Activated T-cell treated with anti-CD3 and anti-CD28 coated beads for 48 hours (primary cell): ENCODE results near the gene SLC17A5.
"Not testable (repeated sequence)": the region's sequence is repeated elsewhere in the genome, so short reads cannot be mapped to it uniquely, and the experiment has no call there.

ENCODE experiments used
- DNase-seq: peaks from one replicate; pipeline ENCODE4 v3.0.0-alpha.2; 2020; ENCODE audit warnings: low read depth

The SLC17A5 gene

GRCh38 chr6:73565767-73566485 is 87.9 kb downstream of the SLC17A5 start:
- DNase-seq: no peak

GRCh38 chr6:73564578-73565345 is 89.0 kb downstream of the SLC17A5 start:
- DNase-seq: no peak

DNA sequence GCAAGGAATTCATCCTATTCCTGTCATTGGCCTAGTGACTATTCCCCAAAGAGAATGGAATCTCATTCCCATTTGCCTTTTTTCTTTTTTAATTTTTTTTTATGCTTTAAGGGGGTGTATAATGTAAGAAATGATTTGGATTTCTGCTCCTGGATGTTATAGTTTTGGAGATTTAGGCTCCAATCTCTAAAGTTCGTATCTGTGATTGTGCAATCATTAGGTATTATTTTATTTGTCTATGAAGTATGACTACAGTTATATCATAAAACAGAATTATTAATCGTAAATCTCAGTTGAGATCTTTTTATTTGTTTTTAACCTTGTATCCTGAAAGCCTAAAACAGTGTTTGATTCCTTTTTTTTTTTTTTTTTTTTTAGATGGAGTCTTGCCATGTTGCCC is 91.2 kb downstream of the SLC17A5 start:
- DNase-seq: no peak

DNA sequence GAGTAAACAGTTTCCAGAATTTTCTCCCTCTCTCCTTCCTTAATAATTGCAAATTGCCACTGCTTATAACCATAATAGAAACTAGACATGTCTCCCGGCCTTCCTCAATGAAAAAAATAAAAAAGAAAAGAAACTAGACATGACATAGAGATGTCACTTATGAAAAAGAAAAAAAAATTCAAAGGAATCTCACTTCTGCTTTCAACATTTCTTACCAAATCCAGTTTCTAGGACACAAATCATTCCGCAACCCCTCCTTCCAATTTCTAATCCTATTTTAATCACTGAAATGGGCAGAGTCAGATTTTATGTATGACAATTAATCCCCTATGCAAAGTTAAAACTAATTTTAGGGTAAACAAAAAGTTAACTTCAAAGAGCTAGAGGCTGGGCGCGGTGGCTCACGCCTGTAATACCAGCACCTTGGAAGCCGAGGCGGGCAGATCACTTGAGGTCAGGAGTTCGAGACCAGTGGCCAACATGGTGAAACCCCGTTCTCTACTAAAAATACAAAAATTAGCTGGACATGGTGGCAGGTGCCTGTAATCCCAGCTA is 92.9 kb downstream of the SLC17A5 start:
- no peak for DNase-seq

DNA sequence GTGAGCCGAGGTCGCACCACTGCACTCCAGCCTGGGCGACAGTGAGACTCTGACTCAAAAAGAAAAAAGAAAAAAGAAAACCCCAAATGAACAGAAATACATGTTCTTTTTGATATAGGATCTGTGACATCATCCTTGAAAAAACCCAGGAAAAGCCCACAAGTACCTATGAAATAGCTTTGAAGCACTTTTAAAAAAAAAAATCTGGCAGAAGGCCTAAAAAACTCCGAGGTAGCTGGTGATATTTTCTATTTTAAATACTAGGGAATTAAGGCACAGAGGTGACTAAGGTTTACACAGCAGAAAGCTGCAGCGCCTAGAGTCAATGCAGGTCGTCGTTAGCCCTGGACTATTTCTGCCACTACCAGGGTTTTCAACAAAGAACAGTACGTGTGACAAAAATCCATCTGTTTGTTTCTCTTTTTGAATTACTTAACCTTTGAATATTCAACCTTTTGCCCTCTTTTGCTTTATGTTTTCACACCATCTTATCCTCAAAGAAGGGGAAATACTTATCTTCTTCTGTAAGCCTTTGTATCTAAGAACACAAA is 93.5 kb downstream of the SLC17A5 start:
- DNase-seq: no peak

- not testable (repeated sequence) for DNase-seq
Observed at GRCh38 chr6:73559399-73559794, 94.4 kb downstream of the SLC17A5 start.

DNA sequence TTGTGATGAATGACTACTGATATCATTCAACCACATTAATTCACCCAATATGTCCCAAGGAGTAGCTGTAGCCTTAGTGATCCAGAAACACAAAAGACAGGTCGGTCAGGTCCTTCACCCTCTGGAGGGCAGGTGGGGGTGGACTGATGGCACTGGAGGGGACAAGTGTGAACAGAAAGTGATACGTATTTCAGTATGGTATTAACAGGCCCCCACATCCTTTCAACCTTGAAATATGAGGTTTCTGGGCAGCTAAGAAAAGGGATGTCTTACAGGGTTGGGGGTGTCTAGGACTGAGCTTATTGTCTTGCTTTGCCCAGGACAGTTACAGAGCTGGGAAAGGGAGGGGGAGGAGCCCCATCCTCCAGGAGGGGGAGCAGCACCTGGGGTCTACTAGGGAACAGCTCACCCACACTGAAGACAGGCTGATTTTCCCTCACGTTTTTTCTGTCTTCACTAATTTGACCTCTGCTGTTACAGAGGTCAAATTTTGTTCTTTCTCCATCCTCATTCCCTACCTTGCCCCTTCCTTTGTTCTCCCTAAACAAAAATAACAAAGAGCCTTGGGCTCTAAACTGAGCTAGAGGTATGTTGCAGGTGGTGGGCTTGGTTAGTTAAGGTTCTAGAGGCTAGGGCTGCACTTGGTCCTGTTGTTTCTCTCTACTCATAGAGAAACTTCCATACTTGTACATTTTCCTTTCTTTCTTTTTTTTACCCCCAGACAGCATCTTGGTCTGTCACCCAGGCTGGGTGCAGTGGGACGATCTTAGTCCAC is 95.0 kb downstream of the SLC17A5 start:
- DNase-seq: no peak

GRCh38 chr6:73556836-73557235 is 97.0 kb downstream of the SLC17A5 start:
- DNase-seq: no peak

GRCh38 chr6:73555380-73555949 is 98.3 kb downstream of the SLC17A5 start:
- DNase-seq: not testable (repeated sequence)

DNA sequence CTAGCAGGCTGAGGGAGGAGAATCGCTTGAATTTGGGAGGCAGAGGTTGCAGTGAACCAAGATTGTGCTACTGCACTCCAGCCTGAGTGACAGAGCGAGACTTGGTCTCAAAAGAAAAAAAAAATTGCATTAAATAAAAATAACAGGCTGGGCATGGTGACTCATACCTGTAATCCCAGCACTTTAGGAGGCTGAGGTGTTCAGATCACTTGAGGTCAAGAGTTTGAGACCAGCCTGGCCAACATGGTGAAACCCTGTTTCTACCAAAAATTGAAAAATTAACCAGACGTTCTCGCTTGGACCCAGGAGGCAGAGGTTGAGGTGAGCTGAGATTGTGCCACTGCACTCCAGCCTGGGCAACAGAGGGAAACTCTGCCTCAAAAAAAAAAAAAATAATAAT is 102.7 kb downstream of the SLC17A5 start:
- DNase-seq: not testable (repeated sequence)

DNA sequence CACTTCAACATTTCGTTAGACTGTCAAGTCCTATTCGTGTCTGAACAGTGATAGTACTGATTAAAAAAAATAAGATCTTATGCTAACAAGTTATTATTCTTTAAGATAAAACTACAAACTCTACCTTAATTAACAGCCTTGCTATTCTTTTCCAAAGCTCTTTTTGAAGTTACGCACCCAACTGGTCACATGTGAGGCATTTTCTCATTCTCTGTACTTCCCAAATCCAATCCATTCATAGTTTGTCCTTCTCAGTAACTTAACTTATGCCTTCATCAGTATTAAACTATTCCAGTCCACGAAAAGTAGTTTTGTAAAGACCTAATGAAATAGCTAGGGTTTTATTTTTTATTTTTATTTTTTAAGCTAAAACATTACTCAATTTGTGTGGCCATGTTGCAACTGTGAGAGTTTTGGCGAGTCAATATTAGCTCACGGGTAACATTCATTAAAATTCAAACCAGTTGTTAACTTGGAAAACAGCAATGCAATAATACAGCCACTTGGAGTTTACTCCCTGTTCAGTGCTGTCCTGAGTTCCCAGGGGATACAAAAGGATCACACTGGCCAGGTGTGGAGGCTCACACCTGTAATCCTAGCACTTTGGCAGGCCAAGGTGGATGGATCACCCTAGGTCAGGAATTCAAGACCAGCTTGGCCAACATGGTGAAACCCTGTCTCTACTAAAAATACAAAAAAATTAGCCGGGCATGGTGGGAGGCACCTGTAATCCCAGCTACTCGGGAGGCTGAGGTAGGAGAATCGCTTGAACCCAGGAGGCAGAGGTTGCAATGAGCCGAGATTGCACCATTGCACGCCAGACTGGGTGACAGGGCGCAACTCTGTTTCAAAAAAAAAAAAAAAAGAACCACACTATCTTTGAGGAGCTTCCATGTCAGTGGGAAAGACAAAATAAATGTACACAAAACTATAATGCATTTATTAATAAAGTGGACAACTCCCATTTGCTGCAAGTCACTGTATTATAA is 105.0 kb downstream of the SLC17A5 start:
- DNase-seq: no peak

DNA sequence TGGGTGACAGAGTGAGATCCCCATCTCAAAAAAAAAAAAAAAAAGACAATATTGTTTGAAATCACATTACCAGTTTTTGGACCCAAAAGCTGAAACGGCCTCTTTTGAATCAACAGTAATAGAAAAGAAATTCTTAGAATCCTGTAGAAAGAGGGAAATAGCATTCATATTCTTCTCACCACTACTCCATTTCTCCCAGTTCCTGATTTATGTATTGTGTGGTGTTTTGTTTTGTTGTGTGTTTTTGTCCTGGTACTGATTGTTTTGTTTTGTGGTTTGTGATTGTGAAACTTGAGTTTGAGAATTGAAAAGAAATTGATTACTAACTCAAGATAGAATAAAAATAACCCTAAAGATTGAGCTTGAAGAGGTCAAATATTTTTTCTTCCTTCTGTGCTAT is 106.8 kb downstream of the SLC17A5 start:
- no peak for DNase-seq
